GM12875 (cell line): Measurements from ENCODE around the gene ABI2.
"Not testable (repeated sequence)": the region's sequence is repeated elsewhere in the genome, so short reads cannot be mapped to it uniquely, and the experiment has no call there.

Experiments
- H3K4me3 ChIP-seq: one replicate; pipeline ENCODE4 v1.5.1; 2011; ENCODE audit warnings: low read depth, low read length, control low read depth
- TF ChIP-seq, protein P1 (sequence below): IDR thresholded peaks from 2 replicates; pipeline ENCODE4 v1.5.1; 2011; ENCODE audit warnings: low read depth, mild to moderate bottlenecking, control low read depth, inconsistent platforms, low read length, moderate library complexity, borderline replicate concordance; ENCODE audit not compliant: insufficient read depth

The ABI2 gene

DNA sequence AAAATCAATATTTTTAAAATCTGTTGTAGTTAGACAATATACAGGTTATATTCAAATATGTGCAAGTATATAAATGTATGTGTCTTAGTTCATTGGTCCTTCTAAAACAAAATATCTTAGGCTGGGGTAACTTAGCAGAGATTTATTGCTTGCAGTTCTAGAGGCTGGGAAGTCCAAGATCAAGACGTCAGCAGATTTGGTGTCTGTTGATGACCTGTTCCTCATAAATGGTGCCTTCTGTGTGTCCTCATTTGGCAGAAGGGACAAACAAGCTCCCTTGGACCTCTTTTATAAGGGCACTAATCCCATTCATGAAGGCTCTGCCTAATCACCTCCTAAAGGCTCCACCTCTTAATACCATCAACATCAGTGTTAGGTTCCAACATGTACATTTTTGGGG, 31.3 kb downstream of the ABI2 start:
- TF ChIP-seq, protein P1, sequence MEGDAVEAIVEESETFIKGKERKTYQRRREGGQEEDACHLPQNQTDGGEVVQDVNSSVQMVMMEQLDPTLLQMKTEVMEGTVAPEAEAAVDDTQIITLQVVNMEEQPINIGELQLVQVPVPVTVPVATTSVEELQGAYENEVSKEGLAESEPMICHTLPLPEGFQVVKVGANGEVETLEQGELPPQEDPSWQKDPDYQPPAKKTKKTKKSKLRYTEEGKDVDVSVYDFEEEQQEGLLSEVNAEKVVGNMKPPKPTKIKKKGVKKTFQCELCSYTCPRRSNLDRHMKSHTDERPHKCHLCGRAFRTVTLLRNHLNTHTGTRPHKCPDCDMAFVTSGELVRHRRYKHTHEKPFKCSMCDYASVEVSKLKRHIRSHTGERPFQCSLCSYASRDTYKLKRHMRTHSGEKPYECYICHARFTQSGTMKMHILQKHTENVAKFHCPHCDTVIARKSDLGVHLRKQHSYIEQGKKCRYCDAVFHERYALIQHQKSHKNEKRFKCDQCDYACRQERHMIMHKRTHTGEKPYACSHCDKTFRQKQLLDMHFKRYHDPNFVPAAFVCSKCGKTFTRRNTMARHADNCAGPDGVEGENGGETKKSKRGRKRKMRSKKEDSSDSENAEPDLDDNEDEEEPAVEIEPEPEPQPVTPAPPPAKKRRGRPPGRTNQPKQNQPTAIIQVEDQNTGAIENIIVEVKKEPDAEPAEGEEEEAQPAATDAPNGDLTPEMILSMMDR: no peak
- H3K4me3 ChIP-seq: no peak overlapping the region

DNA sequence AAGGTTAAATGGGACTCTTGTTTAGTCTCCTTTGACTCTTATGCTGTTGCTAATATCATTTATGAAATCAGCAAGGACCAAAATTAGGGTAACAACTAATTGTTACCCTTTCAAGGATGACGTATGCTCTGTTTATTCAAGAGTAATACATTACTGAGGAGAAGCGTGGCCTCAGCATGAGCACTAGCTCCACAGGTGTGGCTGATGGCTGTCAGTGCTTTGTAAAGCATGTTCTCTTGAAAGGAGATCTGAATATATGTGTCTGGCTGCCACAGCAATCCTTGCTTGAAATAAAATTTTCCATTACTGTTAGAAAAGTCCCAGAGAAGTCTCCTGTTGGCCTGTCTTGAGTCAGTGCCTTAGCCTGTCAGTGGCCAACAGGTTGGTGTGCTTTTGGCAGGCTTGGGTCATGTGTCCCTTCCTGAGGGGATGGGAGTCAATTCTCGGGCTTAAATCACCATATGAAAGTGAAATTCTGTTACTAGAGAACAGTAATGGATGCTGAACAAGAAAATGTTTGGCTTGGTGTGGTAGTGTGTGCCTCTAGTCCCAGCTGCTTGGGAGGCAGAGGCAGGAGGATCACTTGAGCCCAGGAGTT, 32.7 kb downstream of the ABI2 start:
- no peak overlapping the region for H3K4me3 ChIP-seq
- TF ChIP-seq, protein P1: no peak

DNA sequence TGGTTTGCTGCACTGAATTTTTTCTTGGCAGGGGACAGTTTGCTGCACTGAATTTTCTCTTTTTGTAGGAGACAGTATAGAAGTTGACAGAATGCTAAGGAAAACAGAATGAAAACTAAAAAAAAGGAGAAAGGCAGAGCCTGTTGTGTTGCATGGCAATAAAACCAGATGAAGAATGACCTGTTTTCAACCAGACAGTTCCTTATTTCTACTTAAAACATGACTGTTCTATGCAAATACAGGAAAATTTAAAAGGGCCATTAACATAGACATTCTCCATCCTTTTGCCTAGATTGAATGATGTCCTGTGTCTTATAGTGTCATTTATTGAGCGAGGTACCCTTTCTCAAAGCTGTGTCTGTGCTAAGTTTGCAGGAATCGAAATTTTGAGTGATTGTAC, 33.3 kb downstream of the ABI2 start:
- TF ChIP-seq, protein P1: no peak

DNA sequence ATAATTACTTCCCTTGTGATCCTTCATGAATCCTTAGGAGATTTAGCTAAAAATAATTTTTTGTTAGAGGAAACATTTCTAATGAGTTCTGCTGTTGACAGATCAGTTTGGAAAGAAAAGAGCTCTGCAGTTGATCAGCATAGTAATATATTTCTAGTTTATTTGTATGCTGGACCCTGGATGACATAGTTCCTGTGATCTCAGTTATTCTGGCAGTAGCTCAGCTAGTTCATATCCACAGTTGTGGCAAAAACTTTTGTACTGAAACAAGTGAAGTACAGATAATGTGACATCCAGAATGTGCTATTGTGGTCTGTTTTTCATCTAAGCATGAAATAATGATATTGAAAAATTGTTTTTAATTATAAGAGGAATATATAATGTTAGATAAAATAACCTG, 33.7 kb downstream of the ABI2 start:
- no peak overlapping the region for H3K4me3 ChIP-seq
- TF ChIP-seq, protein P1: no peak

More for the DNA sequence above, 33.3 kb downstream of the ABI2 start:
- no peak overlapping the region for H3K4me3 ChIP-seq

DNA sequence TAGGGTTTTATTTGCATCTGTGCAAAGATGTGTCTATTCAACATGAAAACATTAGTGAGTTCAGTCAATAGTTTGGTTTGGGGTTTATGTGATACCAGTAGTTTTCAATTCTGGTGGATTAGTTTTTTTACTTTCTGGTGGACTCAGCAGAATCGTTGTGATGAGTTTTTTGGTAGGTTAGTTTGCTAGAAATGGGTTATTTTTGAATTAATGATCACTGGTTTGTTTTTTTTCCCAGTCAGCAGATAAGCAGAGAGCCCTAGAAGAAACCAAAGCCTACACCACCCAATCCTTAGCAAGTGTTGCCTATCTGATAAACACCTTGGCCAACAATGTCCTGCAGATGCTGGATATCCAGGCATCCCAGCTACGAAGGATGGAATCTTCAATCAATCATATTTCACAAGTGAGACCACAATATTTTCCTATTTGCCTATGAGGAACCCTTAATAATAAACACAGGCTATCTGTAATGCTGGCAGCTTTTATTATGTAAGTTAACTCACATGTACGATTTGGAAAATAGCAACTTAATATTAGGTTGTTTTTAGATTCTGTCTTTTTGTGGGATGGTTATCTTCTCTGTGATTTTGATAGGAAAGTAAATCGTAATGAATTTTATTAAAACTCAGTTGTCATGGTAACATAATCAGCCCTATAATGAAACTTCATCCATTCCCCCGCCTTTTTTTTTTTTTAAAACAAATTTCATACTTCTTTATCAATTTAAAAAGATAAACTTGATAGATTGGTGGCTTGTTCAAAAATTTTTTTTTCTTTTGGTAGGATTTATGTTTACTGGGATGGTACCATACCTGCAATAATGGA, 38.7 kb downstream of the ABI2 start:
- TF ChIP-seq, protein P1: no peak
- H3K4me3 ChIP-seq: no peak overlapping the region

DNA sequence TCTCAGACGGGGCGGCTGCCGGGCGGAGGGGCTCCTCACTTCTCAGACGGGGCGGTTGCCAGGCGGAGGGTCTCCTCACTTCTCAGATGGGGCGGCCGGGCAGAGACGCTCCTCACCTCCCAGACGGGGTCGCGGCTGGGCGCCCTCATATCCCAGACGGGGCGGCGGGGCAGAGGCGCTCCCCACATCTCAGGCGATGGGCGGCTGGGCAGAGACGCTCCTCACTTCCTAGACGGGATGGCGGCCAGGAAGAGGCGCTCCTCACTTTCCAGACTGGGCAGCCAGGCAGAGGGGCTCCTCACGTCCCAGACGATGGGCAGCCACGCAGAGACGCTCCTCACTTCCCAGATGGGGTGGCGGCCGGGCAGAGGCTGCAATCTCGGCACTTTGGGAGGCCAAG, 44.5 kb downstream of the ABI2 start:
- not testable (repeated sequence) for H3K4me3 ChIP-seq

DNA sequence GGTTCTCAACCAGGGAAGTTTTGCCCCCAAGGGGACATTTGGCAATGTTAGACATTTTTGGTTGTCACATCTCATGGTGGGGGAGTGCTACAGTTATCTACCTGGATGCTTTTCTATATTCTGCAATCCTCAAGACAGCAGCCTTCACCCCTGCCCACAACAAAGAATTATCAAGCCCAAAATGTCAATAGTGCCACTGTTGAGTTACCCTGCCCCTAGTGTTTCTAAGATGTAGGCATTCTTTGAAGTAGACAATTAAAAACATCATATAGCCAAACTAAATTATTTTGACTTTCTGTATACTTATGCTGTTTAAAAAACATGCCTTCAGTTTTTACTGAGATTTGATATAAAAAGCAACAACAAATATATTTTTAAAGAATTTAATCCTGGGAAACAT, 48.0 kb downstream of the ABI2 start:
- TF ChIP-seq, protein P1: no peak
- no peak overlapping the region for H3K4me3 ChIP-seq

DNA sequence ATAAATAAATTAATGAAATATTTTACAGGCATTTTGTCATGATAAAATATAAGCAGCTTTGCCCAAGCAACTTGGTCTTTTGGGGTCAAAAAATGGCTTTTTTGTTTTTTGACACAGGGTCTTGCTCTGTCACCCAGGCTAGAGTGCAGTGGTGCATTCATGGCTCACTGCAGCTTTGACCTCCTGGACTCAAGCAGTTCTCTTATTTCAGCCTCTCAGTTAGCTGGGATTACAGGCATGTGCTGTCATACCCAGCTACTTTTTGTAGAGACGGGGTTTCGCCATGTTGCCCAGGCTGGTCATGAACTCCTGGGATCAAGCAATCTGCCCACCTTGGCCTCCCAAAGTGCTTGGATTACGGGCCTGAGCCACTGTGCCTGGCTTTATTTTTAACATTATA, 51.0 kb downstream of the ABI2 start:
- H3K4me3 ChIP-seq: no peak overlapping the region
- TF ChIP-seq, protein P1: no peak
